HG03097 (cell line): Measurements from ENCODE around the gene AMOTL1.

Experiments
- ATAC-seq: cut with Tn5 transposase; IDR thresholded peaks from one replicate; pipeline ENCODE4 v1.9.1; 2021; ENCODE audit not compliant: unreplicated experiment, low FRiP score

AMOTL1 gene

GRCh38 chr11:94740083-94741021 lies 27.8 kb upstream of the AMOTL1 start:
- ATAC-seq: peak; percentile 26

DNA sequence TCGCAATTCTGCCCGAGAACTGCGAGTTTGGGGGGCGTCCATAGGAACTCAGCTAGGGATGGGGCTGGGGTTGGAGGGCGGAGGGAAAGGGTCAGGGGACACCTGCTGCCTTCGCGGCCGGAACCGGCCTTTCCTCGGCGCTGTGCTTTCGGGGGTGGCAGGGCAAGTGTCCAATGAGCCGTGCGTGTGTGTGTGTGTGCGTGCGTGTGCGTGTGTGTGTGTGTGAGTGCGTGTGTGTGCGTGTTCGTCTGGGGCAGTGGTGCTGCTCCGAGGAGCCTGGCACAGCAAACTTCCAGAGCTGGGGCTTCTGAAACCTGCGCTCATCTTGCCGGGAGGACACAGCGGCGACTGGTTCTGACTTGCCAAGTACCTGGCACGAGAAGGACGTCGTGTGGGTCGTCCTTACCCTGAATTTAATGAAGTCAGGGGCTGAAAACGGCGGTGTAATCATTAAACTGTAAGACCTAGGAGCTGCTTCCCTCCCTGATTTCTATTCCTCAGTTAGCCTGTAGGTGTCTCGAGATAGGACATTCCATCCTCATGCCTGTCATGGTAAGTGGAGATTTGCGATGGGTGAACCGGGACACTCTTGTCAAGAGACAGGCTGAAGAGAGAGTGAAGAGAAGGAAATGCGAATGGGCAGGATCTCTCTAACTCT lies 27.0 kb upstream of the AMOTL1 start:
- peak; percentile 58 for ATAC-seq

- ATAC-seq: no peak
Measured at GRCh38 chr11:94742665-94743064, 25.5 kb upstream of the AMOTL1 start.

- ATAC-seq: no peak
Measured at GRCh38 chr11:94746721-94747120, 21.4 kb upstream of the AMOTL1 start.

- ATAC-seq: no peak
Measured at GRCh38 chr11:94747146-94747545, 21.0 kb upstream of the AMOTL1 start.

DNA sequence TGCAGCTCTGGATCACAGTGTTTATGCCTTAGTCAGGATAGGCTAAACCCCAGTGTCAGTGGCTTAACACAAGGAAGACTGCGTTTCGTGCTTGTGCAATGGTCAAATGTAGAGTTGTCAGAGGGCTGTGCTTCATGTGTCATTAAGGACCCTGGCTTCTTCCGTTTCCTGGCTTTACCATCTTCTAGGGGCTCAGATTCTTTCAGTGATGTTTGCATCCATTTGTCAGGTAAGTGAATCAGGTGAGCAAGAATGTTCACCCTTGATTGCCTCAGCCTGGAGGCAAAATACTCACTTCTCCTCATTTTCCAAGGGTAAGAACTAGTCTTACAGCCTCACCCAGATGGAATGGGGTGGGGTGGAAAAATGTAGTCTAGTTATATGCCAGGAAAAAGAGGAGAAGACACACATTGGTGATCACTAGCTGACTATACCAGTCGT lies 20.5 kb upstream of the AMOTL1 start:
- no peak for ATAC-seq

GRCh38 chr11:94749369-94749768 lies 18.8 kb upstream of the AMOTL1 start:
- ATAC-seq: no peak

DNA sequence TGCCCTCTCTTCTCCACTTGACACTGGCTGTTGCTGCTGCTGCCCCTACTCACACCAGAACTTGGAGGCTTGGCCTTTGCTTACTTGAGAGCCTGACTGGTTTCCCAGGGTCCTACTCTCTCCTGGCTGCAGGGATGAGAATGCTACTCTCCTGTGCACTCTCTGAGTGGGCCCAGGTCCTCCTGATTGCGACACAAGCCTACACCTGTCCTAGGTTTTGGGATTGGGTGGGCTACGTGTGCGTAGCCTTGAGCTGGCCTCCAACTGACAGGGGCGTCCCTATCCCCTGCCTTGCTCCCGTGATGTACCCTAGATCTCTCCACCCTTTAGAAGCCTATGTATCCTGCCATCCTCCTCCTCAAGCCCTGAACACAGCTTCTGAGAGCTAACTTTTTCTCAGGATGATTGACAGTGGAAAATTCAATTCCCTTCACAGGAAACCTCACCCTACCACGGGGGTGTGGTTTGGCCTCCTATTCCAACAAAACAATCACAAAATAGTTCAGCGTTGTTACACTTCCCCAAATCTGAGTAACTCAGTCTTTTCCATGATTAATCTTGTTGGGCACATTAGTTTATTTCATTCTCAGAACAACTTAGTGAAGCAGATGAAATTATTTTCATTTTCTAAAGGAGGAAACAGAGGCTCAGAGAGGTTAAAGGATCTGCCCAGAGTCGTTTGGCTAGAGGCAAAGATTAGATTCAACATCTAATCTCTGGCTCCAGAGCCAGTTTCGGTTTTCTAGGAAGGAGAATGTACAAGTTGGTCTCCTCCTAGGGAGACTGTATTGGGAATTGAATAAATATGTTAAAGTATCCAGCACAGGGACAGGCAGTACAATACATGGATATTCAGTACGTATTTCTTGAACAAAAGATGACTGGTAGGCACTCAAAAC lies 17.6 kb upstream of the AMOTL1 start:
- no peak for ATAC-seq

DNA sequence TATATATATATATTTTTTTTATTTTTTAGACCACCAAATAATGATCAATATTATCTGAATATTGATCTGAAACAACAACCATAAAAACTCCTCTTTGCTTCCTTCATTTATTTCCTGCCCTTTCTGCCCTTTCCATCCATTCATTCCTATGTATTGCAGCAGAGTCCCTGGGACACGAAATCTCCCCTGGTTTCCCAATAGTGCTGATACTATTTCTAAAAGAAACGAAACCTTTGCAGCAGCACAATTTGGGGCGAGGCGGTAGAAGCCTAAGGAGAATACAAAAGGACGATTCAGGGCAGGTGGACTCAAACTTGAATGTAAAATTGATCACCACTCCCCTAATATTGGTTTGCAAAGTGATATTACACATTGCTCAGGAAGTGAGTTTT lies 16.9 kb upstream of the AMOTL1 start:
- ATAC-seq: no peak

DNA sequence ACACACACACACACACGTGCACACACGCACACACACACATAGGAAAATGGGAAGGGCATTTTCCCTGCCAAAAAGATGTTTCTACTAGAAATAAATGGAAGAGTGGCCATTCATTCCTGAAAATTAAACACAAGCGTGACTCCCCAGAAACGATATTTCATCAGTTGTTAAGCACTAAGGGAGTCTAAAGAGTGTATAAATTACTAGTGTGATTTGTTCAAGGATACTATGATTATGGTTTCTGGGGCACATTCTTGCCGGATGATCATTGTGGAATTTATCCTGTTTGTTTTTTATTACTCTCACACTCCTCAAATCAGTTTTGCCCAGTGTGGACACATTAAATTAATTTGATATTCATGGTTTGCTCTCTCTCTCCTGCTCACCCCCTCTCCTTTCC lies 16.4 kb upstream of the AMOTL1 start:
- no peak for ATAC-seq

GRCh38 chr11:94753630-94754029 lies 14.5 kb upstream of the AMOTL1 start:
- no peak for ATAC-seq

DNA sequence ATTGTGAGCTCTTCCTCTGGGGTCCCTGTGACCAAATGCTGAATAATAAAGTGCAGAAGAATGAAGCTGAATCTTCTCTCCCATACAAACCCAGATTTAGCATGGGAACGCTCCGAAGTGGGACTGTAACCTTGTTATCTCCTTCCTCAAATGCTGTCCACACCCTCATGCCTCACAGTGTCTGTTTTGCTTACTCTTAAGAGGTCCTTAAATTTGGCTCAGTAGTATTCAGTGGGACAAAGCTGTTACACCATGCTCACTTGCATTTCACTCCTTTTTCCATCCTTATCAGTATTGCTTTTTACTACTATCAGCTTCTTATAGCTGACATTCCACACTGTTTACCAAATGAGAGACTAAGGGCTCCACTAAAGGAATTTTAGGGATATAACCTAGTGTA lies 13.8 kb upstream of the AMOTL1 start:
- no peak for ATAC-seq

DNA sequence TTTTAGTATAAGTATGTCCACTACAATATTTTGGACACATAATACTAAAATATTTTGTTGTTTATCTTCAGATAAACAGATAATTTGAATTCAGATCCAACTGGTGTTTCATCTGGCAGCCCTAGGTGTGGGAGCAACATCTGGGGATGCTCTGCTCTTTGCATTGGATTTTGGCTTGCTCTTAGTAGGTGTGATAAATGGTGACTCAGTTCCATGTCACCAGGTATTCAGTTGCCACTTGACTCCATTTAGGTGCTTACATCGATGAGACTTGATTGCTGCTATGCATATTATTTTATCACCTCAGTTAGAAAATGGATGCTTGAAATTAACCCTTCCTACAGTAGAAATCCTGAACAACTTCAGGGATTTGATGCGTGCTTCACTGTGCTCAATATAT lies 13.3 kb upstream of the AMOTL1 start:
- no peak for ATAC-seq

GRCh38 chr11:94755494-94755893 lies 12.7 kb upstream of the AMOTL1 start:
- ATAC-seq: no peak

- ATAC-seq: peak; percentile 69
Measured at GRCh38 chr11:94757037-94757735, 11.0 kb upstream of the AMOTL1 start.

DNA sequence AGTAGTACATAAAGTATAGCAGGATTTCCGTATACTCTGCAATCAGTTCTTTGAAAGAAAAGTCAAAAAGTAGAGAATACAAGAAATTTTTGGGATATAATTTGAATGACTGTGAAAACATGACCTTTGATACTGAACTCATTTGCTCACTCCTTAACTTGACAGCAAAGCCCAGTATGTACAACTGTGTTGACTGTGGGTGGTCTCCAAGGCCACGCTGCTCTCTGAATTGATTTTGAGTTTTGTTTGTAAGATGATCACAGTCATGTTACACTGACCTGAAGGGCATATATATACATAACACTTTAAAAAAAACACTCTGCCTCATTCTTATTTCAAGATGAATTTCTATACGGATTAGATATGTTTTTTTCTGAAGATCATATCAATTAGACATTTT lies 9.5 kb upstream of the AMOTL1 start:
- no peak for ATAC-seq

GRCh38 chr11:94759522-94759921 lies 8.6 kb upstream of the AMOTL1 start:
- ATAC-seq: no peak

DNA sequence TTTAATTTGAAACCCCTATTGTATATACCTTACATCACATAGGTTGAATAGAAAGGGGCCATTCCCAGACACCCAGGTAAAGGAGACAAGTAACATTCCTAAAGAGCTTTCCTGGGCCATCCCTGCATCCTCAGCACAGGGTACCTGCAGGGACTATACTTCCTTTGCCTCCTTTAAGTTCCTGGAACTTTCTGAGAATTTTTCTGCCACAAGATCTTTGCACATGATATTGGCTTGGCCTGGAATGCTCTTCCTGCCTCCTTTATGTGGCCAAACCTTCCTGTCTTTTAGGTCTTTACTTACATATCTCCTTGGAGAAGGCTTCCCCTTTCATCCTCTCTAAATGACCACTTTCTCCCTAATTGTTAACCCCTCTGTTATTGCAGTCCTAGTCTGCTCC lies 7.9 kb upstream of the AMOTL1 start:
- ATAC-seq: no peak

DNA sequence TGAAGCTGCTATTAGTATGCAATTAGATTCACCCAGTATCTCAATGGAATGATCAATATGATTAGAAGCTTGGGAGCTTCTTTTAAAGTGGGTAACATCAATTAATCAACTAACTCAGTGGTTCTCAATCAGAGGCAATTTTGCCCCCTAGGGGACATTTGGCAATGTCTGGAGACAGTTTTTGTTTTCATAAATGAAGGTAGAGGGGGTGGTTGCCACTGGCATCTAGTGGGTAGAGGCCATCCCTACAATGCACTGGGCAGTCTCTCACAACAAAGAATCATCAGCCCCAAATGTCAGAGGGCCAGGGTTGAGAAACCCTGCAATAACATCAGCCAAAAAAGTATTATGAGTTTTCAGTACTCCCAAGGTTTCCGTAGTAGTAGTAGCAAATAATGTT lies 5.9 kb upstream of the AMOTL1 start:
- no peak for ATAC-seq

GRCh38 chr11:94762995-94763394 lies 5.2 kb upstream of the AMOTL1 start:
- no peak for ATAC-seq
